ENCODE results near the gene RALGDS. TPM values are rescaled to one million over a fixed set of nuclear protein-coding genes. Genes with fewer than 3 reads are reported as not detected.
A peak's percentile ranks its signal among the peaks of the same experiment; 100 is the strongest.

Gene RALGDS
- total and polyA plus RNA-seq, 2 of the 4 experiments (the other 2 are of a cell fraction): 13.1 to 36.9 TPM

DNA sequence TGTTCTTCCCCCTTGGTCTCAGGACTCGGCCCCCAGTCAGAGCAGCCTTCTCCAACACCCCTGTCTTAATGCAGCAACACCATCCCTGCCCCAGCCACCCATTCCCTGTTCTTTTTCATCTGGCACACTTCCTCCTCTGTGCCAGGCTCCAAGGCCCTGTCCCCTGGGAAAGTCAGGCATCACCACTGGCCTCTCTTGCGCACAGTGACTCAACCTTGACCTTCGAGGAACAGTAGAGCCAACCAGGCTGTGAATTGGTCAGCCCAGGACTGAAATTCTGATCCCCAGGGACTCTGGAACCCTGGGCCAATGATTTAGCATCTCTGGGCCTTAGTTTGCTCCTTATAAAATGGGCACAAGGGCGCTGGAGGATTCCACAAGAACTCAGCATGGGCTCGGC, 10.5 kb upstream of the RALGDS start:
- no peak overlapping the region for H2BK120ac ChIP-seq (ENCODE audit: low read depth, low read length)
- peaks cover 56% of the 10 kb centered on the region for H4K20me1 ChIP-seq (ENCODE audit: insufficient read depth, low read length)
- H2BK20ac ChIP-seq (ENCODE audit: low read depth, low read length): no peak overlapping the region
- H3K23ac ChIP-seq (ENCODE audit: low read depth, low read length): no peak overlapping the region
- H2AFZ ChIP-seq (replicated peaks; ENCODE audit: low read length, poor library complexity): no peak overlapping the region
- no peaks in the 10 kb centered on the region for H3K9me3 ChIP-seq (ENCODE audit: control insufficient read depth, insufficient read depth, low read length)
- H3K56ac ChIP-seq (ENCODE audit: extremely low read depth, insufficient read depth, low read length): no peak overlapping the region
- WGBS, 2 experiments (ENCODE audit: extremely low coverage in 2 of 2, insufficient read length in 1 of 2): 82% methylated on average over 4 of the region's 5 CpGs; no CpG with 5 or more reads in 1 of the 2 experiments
- H3K79me1 ChIP-seq (ENCODE audit: low read depth in 1 of 2, low read length in 2 of 2): peaks cover 15 to 50% of the 10 kb centered on the region in 2 experiments; a peak in 3 of 4 replicates
- no peak overlapping the region for H3K4me2 ChIP-seq (ENCODE audit: low read depth, low read length)
- peaks cover 36% of the 10 kb centered on the region for H3K4me1 ChIP-seq (ENCODE audit: control insufficient read depth, insufficient read depth, low read length)
- H3K14ac ChIP-seq (replicated peaks; ENCODE audit: low read depth, low read length): no peak overlapping the region
- peaks cover 19% of the 10 kb centered on the region; the same call in 1 of the 2 replicates for H3K9me1 ChIP-seq (ENCODE audit: insufficient read depth, low read length)
- H4K5ac ChIP-seq (ENCODE audit: low read depth, low read length): no peak overlapping the region
- H2BK15ac ChIP-seq (ENCODE audit: low read depth, low read length): no peak overlapping the region
- no TSS peak for BruUV-seq (replicated peaks)
- H2BK5ac ChIP-seq (ENCODE audit: low read depth, low read length, poor library complexity, severe bottlenecking): no peak overlapping the region
- intact Hi-C loops (cut with micrococcal nuclease): no loop called here
- TF ChIP-seq FOS (IDR thresholded peaks at IDR 0.05; ENCODE audit: low read depth, low read length) (no peak), SMC3 (IDR thresholded peaks at IDR 0.05; ENCODE audit: low read depth, low read length) (no peak), CHD1 (IDR thresholded peaks at IDR 0.05; ENCODE audit: low read depth, low read length) (no peak), RAD21 (IDR thresholded peaks at IDR 0.05; ENCODE audit: low read length) (no peak), RFX5 (IDR thresholded peaks at IDR 0.05; ENCODE audit: low read depth, low read length) (no peak), MAZ (IDR thresholded peaks at IDR 0.05; ENCODE audit: borderline replicate concordance, low read depth, low read length) (no peak), POLR2A (IDR thresholded peaks at IDR 0.05; ENCODE audit: low read depth, low read length) (no peak), BHLHE40 (IDR thresholded peaks at IDR 0.05; ENCODE audit: low read depth, low read length) (no peak), CEBPB (IDR thresholded peaks at IDR 0.05; ENCODE audit: low read depth, low read length) (no peak), MXI1 (IDR thresholded peaks at IDR 0.05; ENCODE audit: borderline replicate concordance, low read depth, low read length) (no peak), MAFK (IDR thresholded peaks at IDR 0.05; ENCODE audit: low read depth, low read length) (no peak)
- TF ChIP-seq, protein P1, sequence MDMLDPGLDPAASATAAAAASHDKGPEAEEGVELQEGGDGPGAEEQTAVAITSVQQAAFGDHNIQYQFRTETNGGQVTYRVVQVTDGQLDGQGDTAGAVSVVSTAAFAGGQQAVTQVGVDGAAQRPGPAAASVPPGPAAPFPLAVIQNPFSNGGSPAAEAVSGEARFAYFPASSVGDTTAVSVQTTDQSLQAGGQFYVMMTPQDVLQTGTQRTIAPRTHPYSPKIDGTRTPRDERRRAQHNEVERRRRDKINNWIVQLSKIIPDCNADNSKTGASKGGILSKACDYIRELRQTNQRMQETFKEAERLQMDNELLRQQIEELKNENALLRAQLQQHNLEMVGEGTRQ (IDR thresholded peaks at IDR 0.05; ENCODE audit: low read depth, low read length): no peak
- TF ChIP-seq, protein P2, sequence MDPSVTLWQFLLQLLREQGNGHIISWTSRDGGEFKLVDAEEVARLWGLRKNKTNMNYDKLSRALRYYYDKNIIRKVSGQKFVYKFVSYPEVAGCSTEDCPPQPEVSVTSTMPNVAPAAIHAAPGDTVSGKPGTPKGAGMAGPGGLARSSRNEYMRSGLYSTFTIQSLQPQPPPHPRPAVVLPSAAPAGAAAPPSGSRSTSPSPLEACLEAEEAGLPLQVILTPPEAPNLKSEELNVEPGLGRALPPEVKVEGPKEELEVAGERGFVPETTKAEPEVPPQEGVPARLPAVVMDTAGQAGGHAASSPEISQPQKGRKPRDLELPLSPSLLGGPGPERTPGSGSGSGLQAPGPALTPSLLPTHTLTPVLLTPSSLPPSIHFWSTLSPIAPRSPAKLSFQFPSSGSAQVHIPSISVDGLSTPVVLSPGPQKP (IDR thresholded peaks at IDR 0.05; ENCODE audit: borderline replicate concordance, low read depth, low read length): no peak
- peaks cover 2% of the 10 kb centered on the region; the same call in 1 of the 2 replicates for H3K36me3 ChIP-seq (ENCODE audit: control insufficient read depth, insufficient read depth, low read length)
- in situ Hi-C loops (cut with MboI; ENCODE audit: low sequenced_read_pairs): no loop called here
- no peak overlapping the region for H4K91ac ChIP-seq (ENCODE audit: insufficient read depth, low read depth, low read length)
- dilution Hi-C loops (cut with HindIII; ENCODE audit: low sequenced_read_pairs, unreplicated experiment): no loop called here
- no peak overlapping the region for H2AK9ac ChIP-seq (replicated peaks; ENCODE audit: low read depth, low read length, poor library complexity)
- no peak overlapping the region for H4K8ac ChIP-seq (ENCODE audit: low read depth in 2 of 2, low read length in 2 of 2)
- CTCF ChIA-PET: no interaction called here
- POLR2A ChIA-PET (ENCODE audit: unreplicated experiment): no interaction called here
- no peak overlapping the region for H3K27ac ChIP-seq (ENCODE audit: insufficient read depth, low read length)
- peak overlapping the region; percentile 51; the same call in 1 of the 2 replicates for H3K4ac ChIP-seq (ENCODE audit: low read depth, low read length)
- DNase-seq (no peak), ATAC-seq (ENCODE audit: low read depth) (no peak)
- no peak overlapping the region for H3K4me3 ChIP-seq (ENCODE audit: insufficient read depth, low read depth, low read length)
- no peaks in the 10 kb centered on the region for H3K27me3 ChIP-seq (ENCODE audit: control insufficient read depth, insufficient read depth, low read length)
- H3K9ac ChIP-seq (ENCODE audit: low read depth, low read length): no peak overlapping the region
- no peak overlapping the region for H3K18ac ChIP-seq (ENCODE audit: low read depth, low read length)
- peak overlapping the region; percentile 45 for H2AK5ac ChIP-seq (ENCODE audit: low read depth, low read length)

Measured in IMR-90 (cell line).